HG03060 (cell line): ENCODE data around the gene CLUH.

Experiments used
- ATAC-seq: cut with Tn5 transposase; IDR thresholded peaks from one replicate; pipeline ENCODE4 v1.9.1; 2021; ENCODE audit warnings: low read depth, moderate number of reproducible peaks; ENCODE audit not compliant: unreplicated experiment

The CLUH gene

GRCh38 chr17:2722611-2723010 is 11.0 kb upstream of the CLUH start:
- no peak for ATAC-seq

GRCh38 chr17:2721603-2722002 is 10.0 kb upstream of the CLUH start:
- ATAC-seq, result no peak

- ATAC-seq, result no peak
These were observed 8.3 kb upstream of the CLUH start for GRCh38 chr17:2719861-2720260.

DNA sequence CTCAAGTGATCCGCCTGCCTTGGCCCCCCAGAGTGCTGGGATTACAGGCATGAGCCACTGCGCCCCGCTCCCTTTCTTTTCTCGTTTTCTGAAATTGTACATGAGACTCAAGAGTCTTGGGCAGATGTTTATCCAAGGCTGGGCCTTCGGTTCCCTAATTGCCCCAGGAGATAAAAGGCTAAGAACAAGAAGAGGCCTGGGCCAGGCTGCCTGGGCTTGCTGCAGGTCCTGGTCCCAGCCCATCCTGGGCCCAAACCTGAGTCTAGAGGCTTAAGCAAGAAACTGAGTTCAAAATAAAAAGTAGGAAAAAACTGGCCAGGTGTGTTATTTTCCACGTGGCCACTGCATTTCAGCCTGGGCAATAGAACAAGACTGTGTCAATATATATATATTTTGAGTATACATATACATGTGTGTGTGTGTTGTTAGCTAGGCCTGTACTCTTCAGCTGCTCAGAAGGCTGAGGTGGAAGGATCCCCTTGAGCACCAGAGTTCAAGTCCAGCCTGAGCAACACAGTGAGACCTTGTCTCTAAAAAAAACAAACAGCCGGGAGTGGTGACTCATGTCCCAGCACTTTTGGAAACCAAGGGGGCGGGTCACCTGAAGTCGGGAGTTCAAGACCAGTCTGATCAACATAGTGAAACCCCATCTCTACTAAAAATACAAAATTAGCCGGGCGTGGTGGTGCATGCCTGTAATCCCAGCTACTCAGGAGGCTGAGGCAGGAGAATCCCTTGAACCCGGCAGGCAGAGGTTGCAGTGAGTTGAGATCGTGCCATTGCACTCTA is 6.8 kb upstream of the CLUH start:
- ATAC-seq, result no peak

DNA sequence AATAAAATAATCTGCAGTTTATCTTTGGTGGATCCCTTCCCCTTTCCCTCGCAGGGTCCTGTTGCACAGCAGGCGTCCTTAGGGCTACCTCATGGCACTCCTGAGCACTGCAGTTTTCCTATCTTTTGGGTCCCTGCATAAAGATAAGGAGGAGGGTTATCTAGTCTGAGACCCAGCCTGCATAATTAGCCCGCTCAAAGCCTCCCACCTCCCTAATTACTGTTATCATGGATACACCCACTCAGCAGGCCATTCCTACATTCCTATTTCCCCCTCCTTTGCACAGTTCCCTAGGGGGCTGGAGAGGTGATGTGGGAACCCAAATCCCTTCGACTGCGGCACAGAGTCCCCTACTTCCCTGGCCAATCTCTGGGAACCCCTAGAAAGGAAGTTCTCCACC is 5.1 kb upstream of the CLUH start:
- ATAC-seq, result no peak

GRCh38 chr17:2713881-2714280 is 2.3 kb upstream of the CLUH start:
- ATAC-seq, result no peak

DNA sequence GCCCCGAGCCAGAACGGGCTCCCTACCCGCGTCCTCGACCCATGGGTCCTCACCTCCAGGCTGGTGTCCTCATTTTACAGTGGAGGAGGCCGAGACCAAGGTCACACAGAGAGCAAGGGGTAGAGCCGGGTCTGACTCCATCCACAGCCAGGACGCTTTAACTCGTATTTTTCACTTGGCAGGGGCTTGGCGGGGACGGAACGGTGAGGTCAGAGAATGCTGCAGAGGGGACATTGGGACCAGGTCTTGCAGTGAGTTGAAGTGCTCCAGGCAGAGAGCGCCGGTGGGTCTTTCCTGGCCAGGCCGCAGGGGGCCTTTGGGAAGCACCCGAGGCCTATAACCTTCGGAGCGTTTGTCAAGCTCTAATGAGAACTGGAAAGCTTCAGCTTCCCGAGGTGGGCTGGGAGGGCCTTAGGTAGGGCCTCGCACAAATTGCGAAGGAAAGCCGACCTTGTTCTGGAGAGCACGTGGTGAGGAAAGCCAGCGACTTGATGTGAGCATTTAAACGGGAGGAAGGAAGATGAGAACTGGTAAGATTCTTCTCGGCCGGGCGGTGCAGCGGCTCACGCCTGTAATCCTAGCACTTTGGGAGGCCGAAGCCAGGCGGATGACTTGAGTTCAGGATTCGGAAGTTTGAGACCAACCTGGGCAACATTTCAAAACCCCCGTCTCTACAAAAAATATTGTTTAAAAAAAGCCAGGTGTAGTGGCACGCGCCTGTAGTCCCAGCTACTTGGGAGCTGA is 908 bp upstream of the CLUH start:
- ATAC-seq, result no peak

GRCh38 chr17:2710803-2711607 is 559 bp downstream of the CLUH start:
- ATAC-seq, result no peak

DNA sequence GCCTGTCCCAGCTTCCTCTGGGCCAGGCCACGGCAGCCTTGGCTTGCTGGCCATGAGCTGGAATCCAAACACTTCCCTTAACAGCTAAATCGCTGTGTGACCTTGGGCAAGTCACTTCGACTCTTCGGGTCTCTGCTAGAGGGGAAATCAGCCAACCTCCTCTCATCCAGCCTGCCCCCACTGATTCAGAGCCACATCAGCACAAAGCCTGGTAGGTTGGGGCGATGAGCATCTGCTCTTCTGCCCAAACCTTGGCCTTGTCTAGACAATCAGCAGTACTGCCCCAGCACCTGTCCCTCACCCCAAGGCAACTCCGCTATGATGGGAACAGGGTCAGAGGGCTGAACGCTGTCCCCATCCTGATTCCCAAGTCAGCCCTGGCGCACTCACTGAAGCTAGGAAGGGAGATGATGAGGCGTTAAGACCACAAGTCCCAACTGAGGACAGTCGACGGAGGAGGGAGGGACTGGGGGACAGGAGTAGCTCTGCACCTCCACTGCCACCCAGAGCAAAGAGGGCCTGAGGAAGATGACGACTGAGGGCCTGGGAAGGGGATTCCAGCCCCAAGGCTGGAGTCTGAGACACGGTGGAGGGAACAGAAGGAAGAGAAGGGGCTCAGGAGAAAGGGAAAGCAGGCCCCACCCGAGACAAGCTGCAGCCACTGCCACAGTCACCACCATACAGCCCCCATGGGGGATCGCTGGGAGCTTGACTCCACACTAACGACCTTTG is 1.3 kb downstream of the CLUH start:
- no peak for ATAC-seq

DNA sequence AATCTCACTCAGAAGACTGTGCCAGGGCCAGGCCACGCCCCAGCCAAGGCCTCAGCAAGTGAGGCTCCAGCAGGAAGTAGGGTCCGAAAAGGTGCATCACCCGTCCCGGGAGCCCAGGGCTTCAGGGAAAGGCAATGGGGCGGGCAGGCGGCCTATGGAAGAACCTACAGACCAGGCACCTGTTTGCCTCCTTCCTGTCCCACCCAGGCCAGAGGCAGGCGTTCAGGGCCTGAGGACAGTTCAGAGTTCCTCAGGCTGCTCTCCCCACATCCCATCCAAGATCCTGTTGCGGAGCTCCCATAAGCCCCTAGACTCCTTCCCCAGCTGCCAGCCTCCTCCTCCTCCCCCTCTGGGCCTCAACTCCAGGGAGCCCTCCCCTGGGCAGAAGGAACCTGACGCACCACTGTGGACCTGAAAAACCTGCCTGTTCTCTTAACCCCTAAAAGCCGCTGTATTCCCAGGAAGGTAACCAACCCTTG is 2.3 kb downstream of the CLUH start:
- ATAC-seq, result no peak

DNA sequence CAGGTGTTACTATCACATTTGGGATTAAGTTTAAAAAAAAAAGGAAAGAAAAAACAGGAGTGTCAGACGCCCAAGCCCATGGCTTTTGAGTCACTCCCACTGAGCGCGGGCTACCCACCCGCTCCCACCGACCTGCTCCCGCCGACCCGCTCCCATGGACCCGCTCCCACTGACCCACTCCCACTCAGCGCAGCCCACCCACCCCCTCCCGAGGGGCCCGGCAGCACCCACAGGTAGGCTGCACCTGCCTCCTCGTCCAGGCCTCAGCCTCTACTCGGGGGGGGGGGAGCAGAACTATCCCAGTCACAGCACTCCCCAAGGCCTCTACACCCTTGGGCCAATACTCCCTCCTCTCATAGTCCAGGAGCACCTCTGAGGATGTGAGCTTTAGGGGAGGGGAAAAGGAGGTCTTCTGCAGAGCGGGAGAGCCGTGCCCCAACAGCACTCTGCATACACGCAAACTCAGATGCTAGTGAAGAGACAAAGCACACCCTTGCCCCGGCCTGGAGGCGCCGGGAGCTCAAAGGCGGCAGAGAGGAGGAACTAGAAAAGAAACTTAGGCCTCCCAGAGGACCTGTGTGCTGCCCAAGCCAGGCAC is 2.9 kb downstream of the CLUH start:
- ATAC-seq, result no peak

DNA sequence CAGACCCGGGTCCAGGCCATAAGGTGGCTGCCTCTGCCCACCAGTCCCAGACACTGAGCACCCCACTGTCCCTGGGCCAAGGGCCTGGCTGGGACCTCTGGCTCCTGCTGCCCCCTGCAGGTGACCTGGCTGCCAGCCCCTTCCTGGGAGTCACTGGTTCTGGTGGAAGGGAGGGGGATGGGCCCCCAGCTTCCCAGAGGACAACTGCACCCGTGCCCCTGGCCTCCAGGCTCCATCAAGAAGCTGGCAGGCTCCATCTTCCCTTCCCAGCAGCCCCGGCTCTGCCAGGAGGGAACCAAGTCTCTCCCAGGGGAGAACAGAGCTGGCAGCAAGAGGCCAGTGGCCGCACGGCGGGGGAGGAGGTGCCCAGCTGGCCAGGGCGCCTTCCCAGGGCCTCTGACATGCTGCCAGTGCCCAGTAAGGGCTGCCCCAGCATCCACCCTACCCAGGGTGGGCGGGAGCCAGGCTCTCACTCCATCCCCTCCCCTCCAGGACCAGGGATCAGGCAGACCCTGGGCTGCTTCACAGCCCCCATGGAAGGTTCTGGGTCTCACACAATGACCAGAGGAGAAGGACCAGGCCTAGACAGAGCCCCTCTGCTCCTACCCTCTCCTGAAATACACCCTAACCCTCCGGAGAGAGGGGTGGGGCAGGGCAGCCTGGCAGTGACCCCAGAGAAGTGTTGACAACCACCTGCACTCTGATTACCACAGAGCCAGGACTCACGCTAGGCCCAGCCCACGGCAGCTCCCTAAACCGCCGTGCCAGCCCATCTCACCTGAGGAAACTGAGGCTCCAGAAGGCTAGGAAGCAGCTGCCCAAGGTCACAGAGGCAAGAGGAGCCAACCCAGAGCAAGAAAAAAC is 3.6 kb downstream of the CLUH start:
- no peak for ATAC-seq

- no peak for ATAC-seq
These were observed 4.6 kb downstream of the CLUH start for GRCh38 chr17:2706911-2707510.

DNA sequence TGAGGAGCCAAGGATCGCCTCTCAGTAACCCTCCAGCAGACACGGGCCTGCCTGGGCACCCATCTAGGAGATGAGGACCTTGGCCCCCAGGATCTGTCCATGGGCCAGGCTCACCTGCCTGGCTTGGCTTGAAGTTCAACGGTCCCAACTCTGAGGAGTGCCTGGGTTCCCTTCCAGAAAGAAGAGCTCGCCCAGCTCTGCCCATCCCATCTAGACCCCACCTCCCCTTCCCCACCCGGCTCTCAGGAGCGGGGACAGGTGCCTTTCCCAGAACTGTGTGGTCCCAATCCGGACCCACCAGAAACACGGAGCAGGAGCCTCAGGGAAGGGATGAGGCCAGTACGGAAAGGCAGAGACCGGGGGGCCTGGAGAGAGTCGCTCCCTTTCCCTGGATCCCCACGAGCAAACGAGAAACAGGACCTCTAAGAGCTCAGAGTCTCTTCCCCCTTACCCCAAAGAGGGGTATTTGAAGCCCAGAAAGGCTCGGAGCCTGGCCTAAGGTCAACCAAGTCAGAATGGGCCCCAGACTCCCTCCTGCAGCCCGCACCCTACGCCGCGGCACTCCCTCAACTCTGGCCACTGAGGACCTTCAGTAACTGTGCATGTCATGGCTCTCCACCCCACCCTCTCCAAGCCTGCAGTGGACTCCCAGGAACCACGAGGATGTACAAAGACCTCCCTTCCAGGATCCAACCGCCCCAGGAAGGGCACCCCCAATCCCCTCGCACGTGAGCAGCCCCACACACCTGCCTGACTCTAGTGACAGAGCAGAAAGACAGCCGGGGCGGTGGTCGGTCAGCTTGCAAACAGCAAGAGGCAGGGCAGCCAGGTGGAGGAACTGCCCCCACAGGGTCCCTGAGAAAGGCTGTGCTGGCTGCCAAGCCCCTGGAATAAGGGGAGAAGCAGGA is 5.4 kb downstream of the CLUH start:
- no peak for ATAC-seq

- no peak for ATAC-seq
These were observed 6.3 kb downstream of the CLUH start for GRCh38 chr17:2705263-2705662.

DNA sequence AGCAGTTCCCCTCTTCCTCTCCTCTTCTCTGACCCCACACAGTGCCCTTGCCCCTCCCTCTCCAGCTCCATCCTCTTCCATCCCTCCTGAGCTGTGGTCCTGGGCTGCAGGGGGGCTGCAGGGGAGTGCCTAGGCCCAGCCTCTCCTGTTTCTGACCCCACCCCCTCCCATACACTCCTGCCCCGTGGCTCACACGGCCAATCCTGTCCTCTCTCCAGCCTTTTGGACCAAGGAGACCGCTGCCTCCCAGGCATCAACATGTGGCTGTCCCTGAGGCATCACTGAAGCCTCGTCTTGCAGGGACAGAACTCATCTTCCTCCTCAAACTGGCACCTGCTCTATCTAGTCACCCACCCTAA is 6.7 kb downstream of the CLUH start:
- ATAC-seq, result no peak

DNA sequence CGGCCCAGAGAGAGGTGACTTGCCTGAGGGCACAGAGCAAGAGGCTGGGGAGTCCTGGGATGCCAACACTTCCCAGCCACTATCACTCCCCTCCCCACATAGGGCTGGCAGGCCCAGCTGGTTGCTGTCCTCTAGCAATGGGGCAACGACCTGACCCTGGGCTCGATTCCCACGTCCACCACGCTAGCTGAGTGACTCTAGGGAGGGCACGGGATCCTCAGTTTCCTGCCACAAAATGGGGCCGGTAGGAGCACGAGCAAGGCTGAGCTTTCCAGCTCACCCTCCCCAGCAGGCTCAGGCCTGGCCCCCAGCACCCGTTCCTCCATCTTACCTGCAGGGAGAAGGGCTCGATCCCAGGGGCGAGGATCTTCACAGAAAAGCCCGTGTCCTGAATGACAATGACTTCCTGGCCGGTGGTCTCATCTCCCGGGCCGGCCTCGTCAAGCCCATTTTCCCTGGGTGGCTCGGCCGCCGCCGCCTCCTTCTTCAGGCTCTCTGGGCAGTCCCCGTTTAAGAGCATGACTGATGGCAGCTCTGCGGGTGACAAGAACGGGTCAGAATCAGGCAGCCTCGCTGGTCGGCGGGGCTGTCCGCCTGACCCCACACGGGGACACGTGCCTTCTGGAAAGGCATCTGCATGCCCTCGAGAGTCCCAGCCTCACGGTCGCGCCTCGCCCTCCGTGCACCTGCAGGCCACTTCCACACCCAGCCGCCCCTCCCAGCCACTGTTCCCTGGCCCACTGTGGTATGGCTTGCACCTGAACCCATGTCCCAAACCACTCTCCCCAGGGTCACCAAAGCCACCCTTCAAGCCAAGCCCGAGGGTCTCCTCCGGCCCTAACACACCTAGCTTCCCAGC is 7.3 kb downstream of the CLUH start:
- ATAC-seq, result no peak
